Heart right ventricle (tissue), 16 donors: ENCODE results near the gene PCIF1. TPM values are rescaled to one million over a fixed set of nuclear protein-coding genes. Genes with fewer than 3 reads are reported as not detected.

Experiments
- ATAC-seq, 8 donors: fragments of 200-7000 bp; cut with Tn5 transposase; one replicate each; pipeline ENCODE4 v1.9.1; 2020; ENCODE audit warnings: mild to moderate bottlenecking in 8 of 8, moderate library complexity in 8 of 8, moderate number of reproducible peaks in 1 of 8
- DNase-seq, 2 donors: peaks; one replicate each; pipeline ENCODE4 v3.0.0-alpha.2; 2020
- H3K27ac ChIP-seq, 10 donors: fragments of 200-600 bp; sonication (generic) in 2 of 10; one replicate each; pipeline versions ENCODE4 v1.5.0 to v1.8.0; 2020 to 2022; ENCODE audit warnings: mild to moderate bottlenecking in 3 of 10
- H3K27me3 ChIP-seq, 7 donors: fragments of 200-600 bp; one replicate each; pipeline ENCODE4 v1.8.0; 2021 to 2022; ENCODE audit warnings: mild to moderate bottlenecking in 2 of 7
- H3K36me3 ChIP-seq, 9 donors: fragments of 200-600 bp; sonication (generic) in 1 of 9; one replicate each; pipeline versions ENCODE4 v1.5.0 to v1.8.0; 2020 to 2022; ENCODE audit warnings: mild to moderate bottlenecking in 2 of 9
- H3K4me1 ChIP-seq, 9 donors: fragments of 200-600 bp; sonication (generic) in 1 of 9; one replicate each; pipeline versions ENCODE4 v1.5.0 to v1.8.0; 2020 to 2022; ENCODE audit warnings: mild to moderate bottlenecking in 4 of 9
- H3K4me3 ChIP-seq, 10 donors: fragments of 200-600 bp; sonication (generic) in 2 of 10; one replicate each; pipeline versions ENCODE4 v1.5.0 to v1.8.0; 2020 to 2022; ENCODE audit warnings: mild to moderate bottlenecking in 7 of 10, moderate library complexity in 2 of 10
- H3K9me3 ChIP-seq, 11 donors: fragments of 200-600 bp in 10 of 11; sonication (generic) in 2 of 11; one replicate each; pipeline versions ENCODE4 v1.5.0 to v1.8.0; 2013 to 2022; ENCODE audit warnings: mild to moderate bottlenecking in 2 of 11, control low read depth in 1 of 11, moderate library complexity in 1 of 11
- WGBS, 2 donors: extraction: QIAGEN DNeasy Blood & Tissue Kit; methylation state at CpG; one replicate each; pipeline ENCODE4 v1.1.7; 2013; ENCODE audit warnings: inconsistent platforms in 1 of 2; 5-methylcytosine and 5-hydroxymethylcytosine counted together
- intact Hi-C, 10 donors: fragments of 100-400 bp; cut with DNase I; formaldehyde crosslinking; loops; one replicate each; pipeline versions ENCODE4 v1.11.1 to v1.14.2; 2022
- polyA plus RNA-seq, 2 donors: library from polyadenylated mRNA; stranded (reverse); fragments of 200-250 nt; gene quantifications; one replicate each; pipeline ENCODE4 v1.2.3, GENCODE V29; 2013
- total RNA-seq, 10 donors: library from RNA; stranded (reverse); fragmentation: NEBNext Ultra II Directional in 3 of 10; extraction: Animal tissue kit (Norgen Biotek cat#: 25700) in 3 of 10; gene quantifications; one replicate each; pipeline versions ENCODE4 v1.2.1 to v1.2.4, GENCODE V29; 2021 to 2023
- TF ChIP-seq, protein P1 (sequence below), 9 donors: fragments of 200-600 bp; sonication (generic) in 2 of 9; IDR thresholded peaks; one replicate each; pipeline versions ENCODE4 v1.5.0 to v1.8.0; 2021 to 2022; ENCODE audit warnings: antibody characterized with exemption in 9 of 9, mild to moderate bottlenecking in 5 of 9, moderate library complexity in 1 of 9
- donor health status: Arrhythmogenic right ventricular cardiomyopathy.
- donor health status: ischemic (EF 13 %, LVEDD 7.1; RV severe dilation, severe dysfunction).
- donor health status: healthy with polysubstance abuse.
- donor health status: DM: no; HTN: yes; CAD: no.
- donor health status: DM: no; HTN: no; CAD: no.
- donor health status: ischemic (EF 25% LVEDD 6.9; RV normal size, moderate dysfunction).
- donor health status: ischemic (EF 25% LVEDD 5.7; RV mildly dilated, moderate dysfunction).
- donor health status: healthy.
- donor health status: DM: yes; HTN: yes; CAD: no.
- donor health status: Ischemic cardiomyopathy.
- donor health status: ischemic (EF 35%, LVEDD 5.7; RV mildly dilated, moderate dysfunction).
- donor health status: nonischemic (EF 11% LVEDD 7.7; RV severe dilation, severe dysfunction).
- donor health status: DM: yes; HTN: yes; CAD: no.
- donor health status: PGD.
- donor health status: ischemic (EF 29% LVEDD 5.4; RV normal size, mild dysfunction).
- donor health status: nonischemic (EF 23%, LVEDD 6.1; RV moderate dilation, normal function).

The PCIF1 gene
- total and polyA plus RNA-seq, 12 donors, result 20.8 to 33.1 (median 27.4) TPM

DNA sequence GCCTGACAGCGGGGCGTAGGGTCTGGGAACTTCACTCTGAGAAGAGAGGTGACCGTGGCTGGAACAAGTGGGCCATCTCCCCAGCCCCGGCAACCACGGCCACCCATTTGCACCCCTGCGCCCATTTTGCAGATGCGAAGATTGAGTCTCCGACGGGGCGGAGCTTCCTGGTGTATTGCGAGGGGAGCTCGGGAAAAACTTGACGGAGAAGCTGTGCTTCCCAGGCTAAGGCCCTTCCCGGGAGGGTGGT lies 36.9 kb downstream of the PCIF1 start:
- H3K27me3 ChIP-seq, result no peaks in the 10 kb centered on the region
- H3K4me3 ChIP-seq, result peak overlapping the region; percentile 63 to 99 (median 88)
- no peaks in the 10 kb centered on the region for H3K9me3 ChIP-seq
- DNase-seq (no peak), ATAC-seq (no peak)
- H3K36me3 ChIP-seq, result peaks cover 0 to 36% (median 19%) of the 10 kb centered on the region in 9 donors
- intact Hi-C loops, result loop anchor here in 2 of 10 donors (1.0 to 10.0 kb wide), 5 partner anchors 36 to 137 kb away; partner anchors contain the start of genes CTSA (in 1 of the 2), NCOA5 (in 1 of the 2), NEURL2 (in 1 of the 2) and PCIF1 (in 1 of the 2)
- TF ChIP-seq, protein P1, sequence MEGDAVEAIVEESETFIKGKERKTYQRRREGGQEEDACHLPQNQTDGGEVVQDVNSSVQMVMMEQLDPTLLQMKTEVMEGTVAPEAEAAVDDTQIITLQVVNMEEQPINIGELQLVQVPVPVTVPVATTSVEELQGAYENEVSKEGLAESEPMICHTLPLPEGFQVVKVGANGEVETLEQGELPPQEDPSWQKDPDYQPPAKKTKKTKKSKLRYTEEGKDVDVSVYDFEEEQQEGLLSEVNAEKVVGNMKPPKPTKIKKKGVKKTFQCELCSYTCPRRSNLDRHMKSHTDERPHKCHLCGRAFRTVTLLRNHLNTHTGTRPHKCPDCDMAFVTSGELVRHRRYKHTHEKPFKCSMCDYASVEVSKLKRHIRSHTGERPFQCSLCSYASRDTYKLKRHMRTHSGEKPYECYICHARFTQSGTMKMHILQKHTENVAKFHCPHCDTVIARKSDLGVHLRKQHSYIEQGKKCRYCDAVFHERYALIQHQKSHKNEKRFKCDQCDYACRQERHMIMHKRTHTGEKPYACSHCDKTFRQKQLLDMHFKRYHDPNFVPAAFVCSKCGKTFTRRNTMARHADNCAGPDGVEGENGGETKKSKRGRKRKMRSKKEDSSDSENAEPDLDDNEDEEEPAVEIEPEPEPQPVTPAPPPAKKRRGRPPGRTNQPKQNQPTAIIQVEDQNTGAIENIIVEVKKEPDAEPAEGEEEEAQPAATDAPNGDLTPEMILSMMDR (IDR thresholded peaks at IDR 0.05), result no peak
- WGBS, 2 donors, result 1% methylated on average over 14 of the region's 14 CpGs
- H3K4me1 ChIP-seq, result peaks cover 0 to 39% (median 22%) of the 10 kb centered on the region in 9 donors
- peak overlapping the region; percentile 96 to 100 (median 99) for H3K27ac ChIP-seq

DNA sequence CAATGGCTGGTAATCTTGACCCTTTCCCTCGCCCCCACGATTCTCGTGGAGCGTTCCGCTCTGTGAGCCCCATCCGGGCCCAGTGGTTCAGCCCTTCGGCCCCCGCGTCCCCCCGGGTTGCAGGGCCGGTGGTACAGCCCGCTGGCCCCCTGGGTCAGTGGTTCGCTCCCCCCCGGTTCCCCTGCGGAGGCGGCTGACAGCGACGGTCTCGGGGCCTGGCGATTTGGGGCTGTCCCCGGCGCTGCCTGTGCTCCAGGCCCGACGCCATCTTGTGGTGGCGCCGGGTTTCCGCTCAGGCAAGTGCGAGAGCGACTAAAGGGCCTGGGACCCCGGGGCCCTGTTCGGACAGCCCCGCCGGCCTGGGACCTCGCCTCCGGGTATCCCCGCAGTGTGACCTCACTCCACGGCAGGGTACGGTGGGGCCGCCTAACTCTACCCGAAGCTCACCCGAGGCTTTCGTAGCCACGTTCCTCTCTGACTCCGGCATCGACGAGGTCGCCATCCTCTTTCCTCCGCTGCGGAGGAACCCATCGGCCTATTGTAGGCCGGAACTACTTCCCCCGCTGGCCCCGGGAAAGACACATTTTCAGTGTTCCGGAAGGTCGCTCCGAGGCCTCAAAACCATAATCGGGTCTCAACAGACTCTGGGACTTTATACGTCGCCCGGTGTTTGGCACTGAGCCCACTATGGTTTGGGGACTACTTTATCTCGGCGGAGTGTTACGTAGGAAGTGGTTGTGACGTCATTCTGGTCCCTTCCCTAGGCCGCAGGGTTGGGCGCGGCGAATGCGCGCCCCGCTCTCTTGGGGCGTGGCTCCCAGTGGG lies 37.4 kb downstream of the PCIF1 start, which contains the start of gene ZNF335:
TSS of gene ZNF335 (minus strand) at position 529 of the 825 bp plus-strand sequence. CDS start 793 bp downstream, outside the sequence.
- 1% methylated on average over 72 of the region's 72 CpGs for WGBS, 2 donors
- intact Hi-C loops, result loop anchor here in 3 of 10 donors (1.0 to 10.0 kb wide), 5 partner anchors 37 to 137 kb away; partner anchors contain the start of genes PCIF1 (in 2 of the 3), CTSA (in 1 of the 3), NCOA5 (in 1 of the 3) and NEURL2 (in 1 of the 3)
- Histone ChIP-seq H3K4me1 (peaks cover 0 to 39% (median 22%) of the 10 kb centered on the region in 9 donors), H3K4me3 (peak within 1 kb of the TSS; percentile 63 to 99 (median 88)), H3K9me3 (no peaks in the 10 kb centered on the region), H3K36me3 (peaks cover 0 to 31% (median 13%) of the 10 kb centered on the region in 9 donors), H3K27ac (peak within 1 kb of the TSS; percentile 96 to 100 (median 99)), H3K27me3 (no peaks in the 10 kb centered on the region)
- ATAC-seq (peak; percentile 93 to 98 (median 96)), DNase-seq (peak; percentile 96)
- TF ChIP-seq, protein P1 (IDR thresholded peaks at IDR 0.05), result peak in 8 of 9 donors; percentile 40 to 67 (median 50)

DNA sequence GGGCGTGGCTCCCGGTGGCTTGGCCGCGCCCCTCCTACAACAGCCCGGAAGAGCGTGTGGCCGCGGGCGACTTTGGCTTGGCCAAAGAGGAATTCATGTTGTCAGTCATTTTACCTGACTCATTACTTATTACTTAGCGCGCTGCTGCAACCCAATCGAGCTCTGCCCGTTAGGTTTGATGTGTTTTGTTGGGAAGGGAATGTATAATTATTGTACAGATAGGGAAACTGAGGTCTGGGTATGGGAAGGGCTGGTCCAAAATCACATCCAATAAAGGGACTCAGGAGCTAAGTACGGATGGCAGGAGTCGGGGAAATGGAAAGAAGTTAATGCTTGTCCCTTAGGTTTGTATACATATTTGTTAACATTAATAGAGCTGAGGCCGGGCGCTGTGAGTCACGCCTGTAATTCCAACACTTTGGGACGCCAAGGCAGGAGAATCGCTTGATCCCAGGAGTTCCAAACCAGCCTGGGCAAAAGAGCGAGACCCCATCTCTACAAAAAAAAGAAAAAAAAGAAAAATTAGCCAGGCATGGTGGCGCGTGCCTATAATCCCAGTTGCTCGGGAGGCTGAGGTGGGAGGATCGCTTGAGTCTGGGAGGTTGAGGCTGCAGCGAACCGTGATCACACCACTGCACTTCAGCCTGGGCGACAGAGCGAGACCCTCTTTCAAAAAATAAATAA lies 38.2 kb downstream of the PCIF1 start:
- TF ChIP-seq, protein P1 (IDR thresholded peaks at IDR 0.05), result no peak
- Histone ChIP-seq H3K36me3 (peaks cover 0 to 23% (median 6%) of the 10 kb centered on the region in 9 donors), H3K9me3 (no peaks in the 10 kb centered on the region), H3K27me3 (peaks cover 0 to 3% (median 0%) of the 10 kb centered on the region in 7 donors), H3K4me3 (peak overlapping the region; percentile 63 to 99 (median 88)), H3K27ac (peak overlapping the region; percentile 96 to 100 (median 99)), H3K4me1 (peaks cover 0 to 39% (median 22%) of the 10 kb centered on the region in 9 donors)
- intact Hi-C loops, result loop anchor here in 2 of 10 donors (2.0 to 10.0 kb wide), 3 partner anchors 38 to 138 kb away; partner anchors contain the start of genes NCOA5 (in 1 of the 2), PCIF1 (in 1 of the 2) and SNX21 (in 1 of the 2)
- ATAC-seq (no peak), DNase-seq (no peak)
- 45% methylated on average over 29 of the region's 29 CpGs for WGBS, 2 donors
